SU-DHL-6 (cell line): Measurements from ENCODE around the gene MEOX2.

ENCODE experiments used
- H2AFZ ChIP-seq: fragments of 200-600 bp; sonication (generic); 2 replicates; pipeline ENCODE4 v1.6.1; 2014; ENCODE audit warnings: low read depth, mild to moderate bottlenecking, moderate library complexity, mixed read lengths, antibody characterized with exemption, low read length; ENCODE audit not compliant: severe bottlenecking
- H3F3A ChIP-seq: fragments of 200-600 bp; shearing (Covaris generic); 2 replicates; pipeline ENCODE4 v1.6.0; 2016; ENCODE audit warnings: antibody characterized with exemption, mild to moderate bottlenecking; ENCODE audit not compliant: insufficient read depth
- H3K27ac ChIP-seq: fragments of 200-600 bp; sonication (generic); 2 replicates; pipeline ENCODE4 v1.5.1; 2016; ENCODE audit warnings: low read depth, mild to moderate bottlenecking, low read length, moderate library complexity, mixed read lengths
- H3K27me3 ChIP-seq: fragments of 200-600 bp; sonication (generic), shearing (Covaris generic); 2 replicates; pipeline ENCODE4 v1.6.0; 2014; ENCODE audit warnings: mild to moderate bottlenecking, low read length
- H3K36me3 ChIP-seq: fragments of 200-600 bp; sonication (generic); 2 replicates; pipeline ENCODE4 v1.6.1; 2014; ENCODE audit warnings: mild to moderate bottlenecking, low read length, mixed read lengths
- H3K4me2 ChIP-seq: fragments of 300-600, 200-600 bp; shearing (Covaris generic), sonication (generic); 2 replicates; pipeline ENCODE4 v1.6.0; 2014; ENCODE audit warnings: low read length, low read depth, mild to moderate bottlenecking; ENCODE audit not compliant: poor library complexity, severe bottlenecking
- H3K4me3 ChIP-seq: fragments of 200-600 bp; sonication (generic); 2 replicates; pipeline ENCODE4 v1.5.1; 2014; ENCODE audit warnings: antibody characterized with exemption, low read length, mild to moderate bottlenecking, mixed read lengths; ENCODE audit not compliant: insufficient read depth, poor library complexity, severe bottlenecking
- H3K79me2 ChIP-seq: fragments of 200-600 bp; sonication (generic); 2 replicates; pipeline ENCODE4 v1.6.1; 2014; ENCODE audit warnings: mild to moderate bottlenecking, low read length, moderate library complexity; ENCODE audit not compliant: insufficient read depth
- H3K9ac ChIP-seq: fragments of 200-600 bp; sonication (generic); 2 replicates; pipeline ENCODE4 v1.7.0; 2014; ENCODE audit warnings: mild to moderate bottlenecking, low read length
- H3K9me2 ChIP-seq: fragments of 200-600 bp; sonication (generic); replicated peaks from 2 replicates; pipeline ENCODE4 v1.6.1; 2014; ENCODE audit warnings: low read length; ENCODE audit not compliant: insufficient read depth
- H3K9me3 ChIP-seq: fragments of 200-600 bp; sonication (generic); 2 replicates; pipeline ENCODE4 v1.6.1; 2014; ENCODE audit warnings: low read length, mixed read lengths; ENCODE audit not compliant: insufficient read depth
- H4K20me1 ChIP-seq: fragments of 200-600 bp; sonication (generic); 2 replicates; pipeline ENCODE4 v1.6.1; 2014; ENCODE audit warnings: low read depth, mild to moderate bottlenecking, antibody characterized with exemption, low read length, moderate library complexity, mixed read lengths
- EZH2phosphoT487 ChIP-seq: fragments of 200-600 bp; sonication (generic), shearing (Covaris generic); conservative IDR thresholded peaks from 2 replicates; pipeline ENCODE4 v1.6.1; 2018; ENCODE audit warnings: mild to moderate bottlenecking, antibody characterized with exemption, low read length, moderate library complexity, mixed read lengths
- TF ChIP-seq, protein P1 (sequence below): fragments of 200-600 bp; sonication (generic); IDR thresholded peaks from one replicate; pipeline ENCODE4 v1.5.1; 2017; ENCODE audit warnings: antibody characterized with exemption, mild to moderate bottlenecking, low read length, moderate library complexity; ENCODE audit not compliant: insufficient read depth, poor library complexity, severe bottlenecking

The MEOX2 gene

DNA sequence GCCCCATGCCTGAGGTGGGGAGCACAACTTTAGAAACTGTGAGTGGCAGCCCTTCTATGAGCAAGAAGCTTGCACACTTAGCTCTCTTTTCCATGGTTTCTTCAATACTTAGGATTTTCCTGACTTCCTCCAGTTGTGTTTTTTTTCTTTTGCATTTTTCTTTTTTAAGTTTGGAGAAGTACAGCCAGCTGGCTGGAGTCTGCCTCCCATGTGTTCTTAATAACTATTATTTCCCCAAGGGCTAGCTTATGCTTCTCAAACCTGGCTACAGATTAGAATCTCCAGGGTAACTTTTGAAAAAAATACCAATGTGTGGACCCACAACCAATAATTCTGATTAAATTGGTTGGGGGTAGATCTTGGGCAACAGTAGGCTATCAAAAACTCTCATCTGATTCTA lies 37.4 kb upstream of the MEOX2 start:
- Histone ChIP-seq H2AFZ (no peak overlapping the region), H3F3A (no peaks in the 10 kb centered on the region), H3K4me3 (no peak overlapping the region), H3K9me2 (no peaks in the 10 kb centered on the region), H4K20me1 (no peaks in the 10 kb centered on the region), H3K36me3 (no peaks in the 10 kb centered on the region), H3K4me2 (no peak overlapping the region), H3K27ac (no peak overlapping the region), H3K9me3 (no peaks in the 10 kb centered on the region), H3K27me3 (no peaks in the 10 kb centered on the region), H3K79me2 (no peaks in the 10 kb centered on the region), H3K9ac (no peak overlapping the region)
- TF ChIP-seq, protein P1, sequence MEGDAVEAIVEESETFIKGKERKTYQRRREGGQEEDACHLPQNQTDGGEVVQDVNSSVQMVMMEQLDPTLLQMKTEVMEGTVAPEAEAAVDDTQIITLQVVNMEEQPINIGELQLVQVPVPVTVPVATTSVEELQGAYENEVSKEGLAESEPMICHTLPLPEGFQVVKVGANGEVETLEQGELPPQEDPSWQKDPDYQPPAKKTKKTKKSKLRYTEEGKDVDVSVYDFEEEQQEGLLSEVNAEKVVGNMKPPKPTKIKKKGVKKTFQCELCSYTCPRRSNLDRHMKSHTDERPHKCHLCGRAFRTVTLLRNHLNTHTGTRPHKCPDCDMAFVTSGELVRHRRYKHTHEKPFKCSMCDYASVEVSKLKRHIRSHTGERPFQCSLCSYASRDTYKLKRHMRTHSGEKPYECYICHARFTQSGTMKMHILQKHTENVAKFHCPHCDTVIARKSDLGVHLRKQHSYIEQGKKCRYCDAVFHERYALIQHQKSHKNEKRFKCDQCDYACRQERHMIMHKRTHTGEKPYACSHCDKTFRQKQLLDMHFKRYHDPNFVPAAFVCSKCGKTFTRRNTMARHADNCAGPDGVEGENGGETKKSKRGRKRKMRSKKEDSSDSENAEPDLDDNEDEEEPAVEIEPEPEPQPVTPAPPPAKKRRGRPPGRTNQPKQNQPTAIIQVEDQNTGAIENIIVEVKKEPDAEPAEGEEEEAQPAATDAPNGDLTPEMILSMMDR, result no peak
- TF ChIP-seq EZH2phosphoT487, result no peak

GRCh38 chr7:15720849-15721471 lies 34.5 kb upstream of the MEOX2 start:
- Histone ChIP-seq H3K36me3 (no peaks in the 10 kb centered on the region), H3K9me3 (no peaks in the 10 kb centered on the region), H3K4me2 (no peak overlapping the region), H2AFZ (no peak overlapping the region), H3K9me2 (no peaks in the 10 kb centered on the region), H4K20me1 (no peaks in the 10 kb centered on the region), H3K27ac (no peak overlapping the region), H3K9ac (no peak overlapping the region), H3K27me3 (no peaks in the 10 kb centered on the region), H3K4me3 (no peak overlapping the region), H3F3A (no peaks in the 10 kb centered on the region), H3K79me2 (no peaks in the 10 kb centered on the region)
- TF ChIP-seq EZH2phosphoT487, result no peak
- TF ChIP-seq, protein P1, result peak; percentile 95

- H3K27ac ChIP-seq, result no peak overlapping the region
- no peak overlapping the region for H3K9ac ChIP-seq
- TF ChIP-seq, protein P1, result no peak
- no peak for TF ChIP-seq EZH2phosphoT487
- no peaks in the 10 kb centered on the region for H4K20me1 ChIP-seq
- H2AFZ ChIP-seq, result no peak overlapping the region
- no peak overlapping the region for H3K4me2 ChIP-seq
- H3K9me3 ChIP-seq, result no peaks in the 10 kb centered on the region
- no peaks in the 10 kb centered on the region for H3F3A ChIP-seq
- H3K36me3 ChIP-seq, result no peaks in the 10 kb centered on the region
- no peaks in the 10 kb centered on the region for H3K9me2 ChIP-seq
- no peak overlapping the region for H3K4me3 ChIP-seq
- no peaks in the 10 kb centered on the region for H3K79me2 ChIP-seq
- no peaks in the 10 kb centered on the region for H3K27me3 ChIP-seq
Observed at GRCh38 chr7:15719311-15719710, 32.8 kb upstream of the MEOX2 start.
